Keratinocyte (primary cell): ENCODE data around the gene BRI3BP.

Experiments used
- EZH2 ChIP-seq: IDR thresholded peaks from one replicate; pipeline ENCODE4 v1.6.1; 2012; ENCODE audit warnings: inconsistent platforms, mild to moderate bottlenecking, low read length, moderate library complexity
- TF ChIP-seq, protein P1 (sequence below), 3 experiments: IDR thresholded peaks in 1 of 3; conservative IDR thresholded peaks in 1 of 3; optimal IDR thresholded peaks in 1 of 3; 2 replicates in 2 of 3; 3 replicates in 1 of 3; pipeline versions ENCODE3 to v1.5.1; 2011; ENCODE audit warnings: low read length in 3 of 3, mild to moderate bottlenecking in 3 of 3, moderate library complexity in 2 of 3, control low read depth in 1 of 3, inconsistent platforms in 1 of 3; ENCODE audit not compliant: insufficient read depth in 2 of 3; ENCODE audit errors: extremely low read depth in 1 of 3

DNA sequence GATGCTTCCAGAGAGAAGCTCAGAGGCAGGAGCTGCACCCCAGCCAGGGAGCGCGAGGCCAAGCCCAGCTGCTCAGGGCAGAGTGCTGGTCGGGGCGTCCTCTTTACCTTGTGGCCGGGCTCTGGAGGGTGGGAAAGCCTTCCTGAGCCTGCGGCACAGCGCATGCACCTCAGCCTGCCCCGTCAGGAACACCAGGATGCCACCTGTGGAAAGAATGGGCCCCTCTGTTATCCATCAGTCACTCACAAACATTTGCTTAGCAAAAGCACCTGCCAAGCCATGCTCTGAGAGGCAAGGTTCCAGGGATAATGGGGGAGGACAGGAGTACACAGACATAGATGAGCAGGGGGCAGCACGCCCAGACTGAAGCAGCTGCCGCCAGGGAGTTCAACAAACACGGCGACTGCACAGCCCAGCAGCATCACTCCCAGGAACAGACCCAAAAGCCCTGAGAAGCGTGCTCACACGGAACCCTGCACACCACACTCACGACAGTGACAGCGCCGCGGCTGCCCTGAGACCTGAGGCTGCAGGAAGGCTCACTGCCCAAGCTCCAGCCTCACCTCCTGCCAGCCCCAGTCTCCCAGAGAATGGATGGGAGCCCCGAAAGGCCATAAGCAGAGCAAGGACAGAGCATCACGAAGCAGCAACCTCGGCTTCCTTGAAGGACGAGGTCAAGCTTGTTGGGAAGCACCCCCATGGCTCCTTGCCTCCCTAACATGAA is 26.3 kb upstream of the BRI3BP start:
- TF ChIP-seq, protein P1, sequence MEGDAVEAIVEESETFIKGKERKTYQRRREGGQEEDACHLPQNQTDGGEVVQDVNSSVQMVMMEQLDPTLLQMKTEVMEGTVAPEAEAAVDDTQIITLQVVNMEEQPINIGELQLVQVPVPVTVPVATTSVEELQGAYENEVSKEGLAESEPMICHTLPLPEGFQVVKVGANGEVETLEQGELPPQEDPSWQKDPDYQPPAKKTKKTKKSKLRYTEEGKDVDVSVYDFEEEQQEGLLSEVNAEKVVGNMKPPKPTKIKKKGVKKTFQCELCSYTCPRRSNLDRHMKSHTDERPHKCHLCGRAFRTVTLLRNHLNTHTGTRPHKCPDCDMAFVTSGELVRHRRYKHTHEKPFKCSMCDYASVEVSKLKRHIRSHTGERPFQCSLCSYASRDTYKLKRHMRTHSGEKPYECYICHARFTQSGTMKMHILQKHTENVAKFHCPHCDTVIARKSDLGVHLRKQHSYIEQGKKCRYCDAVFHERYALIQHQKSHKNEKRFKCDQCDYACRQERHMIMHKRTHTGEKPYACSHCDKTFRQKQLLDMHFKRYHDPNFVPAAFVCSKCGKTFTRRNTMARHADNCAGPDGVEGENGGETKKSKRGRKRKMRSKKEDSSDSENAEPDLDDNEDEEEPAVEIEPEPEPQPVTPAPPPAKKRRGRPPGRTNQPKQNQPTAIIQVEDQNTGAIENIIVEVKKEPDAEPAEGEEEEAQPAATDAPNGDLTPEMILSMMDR (optimal IDR thresholded peaks at IDR 0.05 in 1 of 3, IDR thresholded peaks at IDR 0.05 in 1 of 3, conservative IDR thresholded peaks at IDR 0.05 in 1 of 3; ENCODE audit: extremely low read depth in 1 of 3, insufficient read depth in 2 of 3, low read length in 3 of 3), result no peak
- no peak for TF ChIP-seq EZH2
